T follicular helper cell (primary cell): ENCODE measurements around the gene MICAL3.

Experiments
- DNase-seq: peaks from one replicate; pipeline ENCODE4 v3.0.0-alpha.2; 2020; ENCODE audit warnings: low read depth

Gene MICAL3

GRCh38 chr22:17955590-17956379 is 68.6 kb downstream of the MICAL3 start:
- DNase-seq, result no peak

GRCh38 chr22:17954860-17955587 is 69.3 kb downstream of the MICAL3 start:
- DNase-seq, result no peak

- no peak for DNase-seq
Observed at GRCh38 chr22:17954200-17954859, 70.0 kb downstream of the MICAL3 start.

DNA sequence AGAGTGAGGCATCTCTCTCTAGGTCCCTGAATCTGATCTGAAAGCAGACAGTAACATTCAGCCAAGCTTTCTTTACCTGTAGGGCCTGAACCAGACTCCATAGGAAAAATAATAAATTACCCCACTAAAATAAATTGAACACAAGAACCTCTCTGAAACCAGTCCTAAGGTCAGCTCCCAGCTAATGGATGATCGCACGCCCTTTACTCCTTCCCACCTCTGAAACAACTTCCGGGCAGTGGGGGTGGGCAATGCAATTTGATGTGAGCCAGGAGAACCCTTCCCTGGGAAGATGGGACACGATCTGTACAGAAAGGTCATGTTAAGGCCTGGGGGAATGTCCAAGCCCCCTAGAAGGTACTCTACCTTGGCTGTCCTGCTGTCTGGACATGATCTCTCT is 71.2 kb downstream of the MICAL3 start:
- DNase-seq, result no peak

DNA sequence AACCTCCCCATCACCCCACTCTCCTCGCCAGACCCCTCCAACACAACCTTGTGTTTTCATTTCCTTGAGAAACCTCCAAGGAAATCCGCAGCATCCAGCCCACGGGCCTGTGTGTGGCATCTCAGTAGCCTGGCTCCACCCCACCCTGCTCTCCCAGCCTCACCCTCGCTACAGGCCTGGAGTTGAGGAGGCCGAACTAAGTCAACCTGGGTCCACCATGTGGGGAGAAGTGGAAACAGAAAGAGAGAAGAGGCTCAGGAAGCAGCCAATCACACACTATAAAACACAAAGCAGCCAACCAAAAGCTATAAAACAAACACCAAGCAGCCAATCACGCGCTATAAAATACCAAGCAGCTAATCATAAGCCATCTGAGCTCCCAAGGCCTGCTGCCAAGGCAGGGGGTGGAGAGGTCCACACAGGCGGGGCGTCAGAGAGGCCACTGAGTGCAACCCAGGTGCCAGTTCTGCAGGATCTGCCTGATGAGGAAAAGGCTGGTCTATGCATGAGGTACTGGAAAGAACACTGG is 72.0 kb downstream of the MICAL3 start:
- no peak for DNase-seq

GRCh38 chr22:17951315-17951714 is 73.0 kb downstream of the MICAL3 start:
- DNase-seq, result no peak

- DNase-seq, result no peak
Observed at GRCh38 chr22:17950651-17951214, 73.6 kb downstream of the MICAL3 start.

- DNase-seq, result no peak
Observed at GRCh38 chr22:17949642-17950473, 74.5 kb downstream of the MICAL3 start.

GRCh38 chr22:17948101-17948500 is 76.3 kb downstream of the MICAL3 start:
- DNase-seq, result no peak

DNA sequence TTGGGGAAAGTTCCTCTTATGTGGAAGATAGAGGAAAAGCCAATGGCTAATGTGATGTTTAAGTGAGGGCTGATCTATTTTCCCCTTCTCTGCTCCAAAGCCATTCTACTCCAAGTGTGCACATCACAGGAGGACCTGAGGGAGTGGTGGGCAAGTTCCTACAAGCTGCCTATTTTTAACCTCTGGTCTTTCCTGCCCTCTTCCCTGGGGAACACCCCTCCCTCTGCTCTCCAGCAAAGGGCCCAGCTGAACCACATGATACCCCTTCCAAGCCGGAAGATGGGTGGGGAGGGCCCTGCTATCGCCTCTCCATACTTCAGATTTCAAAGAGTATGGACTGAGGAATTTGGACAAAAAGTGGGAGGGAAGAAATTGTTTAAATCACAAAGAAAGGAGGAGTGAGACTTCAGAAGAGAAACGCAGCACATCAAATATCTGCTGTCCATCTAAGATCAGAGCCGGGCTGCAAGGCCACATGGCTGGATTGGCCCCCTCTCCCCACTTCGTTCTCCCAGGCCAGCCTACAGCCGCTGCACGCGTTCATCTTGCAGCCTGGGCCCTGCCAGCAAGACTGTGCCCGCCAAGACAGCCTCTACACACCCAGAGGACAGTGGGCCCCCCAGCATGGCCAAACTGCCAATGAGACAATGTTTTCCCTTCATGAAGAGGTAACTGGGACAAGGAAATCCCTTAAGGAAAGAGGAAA is 77.5 kb downstream of the MICAL3 start:
- DNase-seq, result no peak

GRCh38 chr22:17945888-17946648 is 78.3 kb downstream of the MICAL3 start:
- no peak for DNase-seq

- no peak for DNase-seq
Observed at GRCh38 chr22:17945156-17945887, 79.0 kb downstream of the MICAL3 start.

DNA sequence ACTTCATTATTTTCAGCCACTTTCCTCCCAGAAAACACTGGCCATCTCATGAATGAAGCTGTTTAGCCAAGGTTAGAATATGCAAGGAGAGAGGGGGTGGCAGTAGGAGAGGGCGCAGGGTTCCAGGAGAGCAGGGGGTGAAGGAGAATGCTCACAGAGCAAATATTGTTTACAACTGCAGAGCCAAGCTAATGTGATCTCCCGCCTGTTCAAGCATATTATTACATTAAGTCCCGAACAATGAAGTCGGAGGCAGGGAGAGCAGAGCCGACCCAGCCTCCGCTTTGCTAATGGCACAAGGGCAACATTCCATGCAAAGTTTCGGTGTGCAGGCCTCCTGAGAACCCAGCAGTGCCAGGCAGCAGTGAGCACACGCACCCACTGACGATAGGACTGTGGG is 80.1 kb downstream of the MICAL3 start:
- no peak for DNase-seq

DNA sequence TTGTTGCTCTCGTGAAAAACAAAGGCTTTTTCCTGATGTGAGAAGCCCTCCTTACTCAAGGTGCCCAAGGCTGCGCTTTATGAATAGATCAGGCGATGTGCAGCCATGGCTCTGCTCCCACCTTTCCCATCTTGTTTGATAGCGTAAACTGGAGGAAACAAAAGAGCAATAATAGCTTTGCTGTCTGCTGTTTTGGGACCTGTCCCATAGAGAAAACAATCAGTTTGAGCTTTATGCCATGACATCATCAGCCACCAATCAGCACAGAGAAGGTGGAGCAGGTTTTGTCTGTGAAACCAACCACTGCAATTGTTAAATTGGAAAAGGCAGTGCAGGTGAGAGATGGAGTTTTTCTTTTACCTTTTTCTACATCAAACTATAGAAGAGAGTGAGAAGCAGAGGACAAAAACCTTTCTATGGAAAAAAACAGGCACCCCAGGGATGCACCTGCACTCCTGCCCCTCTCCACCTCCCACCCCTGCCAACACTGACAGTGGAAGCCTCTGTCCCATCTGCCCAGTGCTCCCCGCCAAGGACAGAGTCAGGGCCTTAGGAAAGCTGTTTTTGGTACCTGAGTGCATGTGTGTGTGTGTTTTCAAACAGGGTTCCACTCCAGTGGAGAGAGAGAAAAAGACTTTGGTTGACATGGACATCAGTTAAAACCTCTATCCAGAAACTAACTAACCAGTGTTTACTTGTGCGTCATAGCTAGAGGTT is 80.7 kb downstream of the MICAL3 start:
- DNase-seq, result no peak

- no peak for DNase-seq
Observed at GRCh38 chr22:17942721-17943120, 81.6 kb downstream of the MICAL3 start.

DNA sequence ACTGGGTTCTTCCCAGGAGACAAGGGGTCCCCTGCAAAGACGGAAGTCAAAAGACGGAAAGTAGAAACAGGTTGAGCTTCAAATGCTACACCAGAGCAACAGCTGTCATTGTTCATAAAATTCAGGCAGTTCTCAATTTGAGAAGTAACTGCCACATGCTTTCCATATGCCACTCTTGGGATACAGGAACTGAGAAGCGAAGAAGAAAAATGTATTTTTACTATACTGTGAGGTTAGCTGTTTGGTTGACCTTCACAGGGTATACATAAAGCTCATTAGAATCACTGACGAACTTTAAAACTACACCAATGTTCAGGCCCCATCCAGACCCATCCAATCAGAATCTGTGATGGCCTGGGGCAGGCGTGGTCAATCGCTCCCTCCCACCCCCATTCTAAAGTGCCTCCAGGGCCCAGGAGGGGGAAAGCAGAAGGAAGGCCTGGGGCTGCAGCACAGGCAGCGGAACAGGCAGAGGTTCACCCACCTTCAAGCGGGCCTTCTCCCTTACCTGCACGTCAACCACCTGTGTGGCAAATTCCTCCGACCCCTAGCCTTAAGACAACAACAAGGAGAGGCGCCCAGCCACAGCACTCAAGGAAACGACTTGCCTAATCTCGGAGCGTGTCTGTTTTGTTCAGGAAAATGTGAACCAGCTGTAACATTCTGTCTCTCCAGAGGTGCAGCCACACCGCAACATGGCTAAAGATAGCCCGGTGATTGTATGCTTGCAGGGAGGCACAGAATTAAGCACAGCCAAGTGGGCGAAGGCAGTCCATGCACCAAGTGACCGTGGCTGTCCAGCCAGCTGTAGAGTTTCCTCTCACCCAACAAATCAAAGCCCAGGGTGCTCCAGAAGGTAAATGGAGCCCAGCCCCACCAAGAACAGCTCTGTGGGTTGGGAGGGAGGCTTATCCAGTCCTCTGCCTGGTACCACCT is 82.6 kb downstream of the MICAL3 start:
- DNase-seq, result no peak

- DNase-seq, result no peak
Observed at GRCh38 chr22:17939579-17939978, 84.8 kb downstream of the MICAL3 start.
